NCI-H2196 treated with DMSO at 0.1 percent for 48 hours (cell line): ENCODE measurements around the gene DLL4.
"Not testable (repeated sequence)": the region's sequence is repeated elsewhere in the genome, so short reads cannot be mapped to it uniquely, and the experiment has no call there.

Experiments
- DNase-seq: peaks from one replicate; lab custom pipeline; 2025; ENCODE audit not compliant: unreplicated experiment; lab: John Stamatoyannopoulos, UW

Gene DLL4

DNA sequence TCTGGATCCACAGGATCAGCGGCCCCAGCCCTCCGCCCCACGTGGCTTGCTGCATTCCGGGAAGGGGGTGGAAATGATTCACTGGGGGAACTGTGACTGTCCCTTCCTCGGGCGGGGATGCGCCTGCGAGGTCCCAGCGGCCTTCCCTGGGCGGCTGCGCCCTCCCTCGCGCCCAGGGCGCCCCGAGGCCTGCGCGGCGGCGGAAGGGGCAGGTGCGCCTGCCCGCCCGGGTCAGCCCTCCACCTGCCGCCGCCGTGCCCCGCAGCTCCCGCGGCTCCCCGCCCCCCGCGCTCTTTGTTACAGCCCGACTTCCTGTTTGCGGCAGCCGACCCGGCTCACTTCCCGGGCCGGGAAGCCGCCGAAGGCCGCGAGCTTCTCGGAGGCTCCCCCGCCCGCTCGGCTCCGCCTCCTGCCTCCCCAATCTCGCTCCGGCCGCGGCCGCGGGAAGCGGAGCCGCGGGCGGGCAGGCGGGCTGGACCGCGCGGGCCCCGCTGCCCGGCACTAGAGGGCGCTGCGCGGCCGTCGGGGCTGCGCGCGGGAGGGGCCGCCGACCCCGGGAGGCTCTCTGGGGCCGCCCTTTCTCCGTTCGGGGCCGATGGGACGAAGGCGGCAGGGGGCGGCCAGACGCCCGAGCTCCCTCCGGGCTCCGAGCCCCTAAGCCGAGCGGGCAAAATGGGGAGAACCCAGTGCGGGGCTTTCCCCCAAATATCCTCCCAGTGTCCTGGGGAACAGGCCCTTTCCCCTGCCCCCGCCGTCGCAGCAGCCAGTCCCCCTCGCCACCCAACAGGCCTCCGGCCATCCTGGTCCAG, 12.6 kb downstream of the DLL4 start:
- peak; percentile 38 for DNase-seq

GRCh38 chr15:40942337-40942854, 13.3 kb downstream of the DLL4 start:
- DNase-seq = no peak

GRCh38 chr15:40942878-40943277, 13.7 kb downstream of the DLL4 start:
- no peak for DNase-seq

DNA sequence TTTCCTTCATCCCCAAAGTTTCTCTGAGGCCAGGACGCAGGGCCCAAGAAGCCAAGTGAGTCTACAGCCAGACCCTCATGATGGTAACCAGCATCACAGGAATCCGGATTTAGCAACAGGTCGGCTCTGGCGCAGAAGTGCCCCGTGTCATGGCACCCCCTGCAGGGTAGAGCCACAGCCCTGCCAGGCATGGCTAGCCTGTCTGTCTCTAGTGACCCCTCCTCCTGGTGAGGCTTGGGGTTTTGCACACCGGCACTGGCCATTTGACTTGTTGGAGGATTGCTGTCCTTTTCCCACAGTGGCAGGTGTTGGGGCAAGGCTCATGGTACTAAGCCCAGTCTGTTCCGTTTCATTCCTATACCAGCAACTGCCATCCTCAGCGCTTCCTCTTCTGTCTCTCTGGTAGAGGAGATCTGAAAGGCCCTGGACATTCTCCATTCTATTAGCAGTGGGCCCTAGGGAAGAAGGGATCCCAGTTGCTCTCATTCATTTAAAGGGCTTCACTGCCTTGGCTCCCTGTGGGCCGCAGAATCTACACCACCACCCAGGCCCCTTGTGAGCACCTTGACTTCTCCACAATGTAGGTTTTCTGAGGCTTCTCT, 14.7 kb downstream of the DLL4 start:
- no peak for DNase-seq

GRCh38 chr15:40944510-40945296, 15.6 kb downstream of the DLL4 start:
- DNase-seq = no peak

GRCh38 chr15:40948706-40949473, 19.8 kb downstream of the DLL4 start:
- no peak for DNase-seq

DNA sequence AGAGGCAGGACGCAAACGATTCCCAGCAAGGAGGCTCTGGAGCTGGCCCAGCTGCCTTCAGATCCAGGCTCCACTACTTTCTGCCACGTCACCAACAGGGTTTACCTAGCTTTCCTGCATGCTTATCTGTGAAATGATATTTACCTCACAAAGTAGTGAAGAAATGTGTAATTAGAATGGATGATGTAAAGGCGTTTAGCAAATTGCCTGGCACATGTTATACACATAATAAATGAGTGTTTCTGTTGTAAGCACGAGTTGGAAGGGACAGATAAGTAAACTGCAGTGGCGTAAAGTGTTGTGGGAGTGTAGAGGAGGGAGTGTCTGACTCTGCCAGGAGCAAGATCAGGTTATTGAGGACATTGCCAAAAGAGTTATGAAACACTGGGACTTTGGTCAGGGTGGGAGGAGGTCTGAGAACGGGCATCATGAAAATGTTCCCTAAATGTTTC, 20.6 kb downstream of the DLL4 start:
- DNase-seq = no peak

DNA sequence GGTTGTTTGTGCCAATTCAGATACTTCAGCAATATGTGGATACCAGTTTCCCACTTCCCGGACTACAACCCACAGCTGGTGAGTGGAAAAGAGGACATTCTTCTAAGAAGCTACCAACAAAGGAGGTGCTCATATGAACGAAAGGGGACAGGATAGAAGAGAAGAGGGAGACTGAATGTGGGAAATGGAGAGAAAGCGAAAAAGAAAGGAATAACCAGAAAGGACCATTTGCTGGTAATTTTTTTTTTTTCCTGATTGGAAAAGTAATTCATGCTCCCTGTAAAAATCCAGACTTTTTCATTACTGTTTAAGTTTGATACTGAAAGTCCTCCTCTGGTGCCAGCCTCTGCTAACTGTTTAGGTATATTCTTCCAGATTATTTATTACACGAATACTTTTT, 22.6 kb downstream of the DLL4 start:
- DNase-seq = no peak

DNA sequence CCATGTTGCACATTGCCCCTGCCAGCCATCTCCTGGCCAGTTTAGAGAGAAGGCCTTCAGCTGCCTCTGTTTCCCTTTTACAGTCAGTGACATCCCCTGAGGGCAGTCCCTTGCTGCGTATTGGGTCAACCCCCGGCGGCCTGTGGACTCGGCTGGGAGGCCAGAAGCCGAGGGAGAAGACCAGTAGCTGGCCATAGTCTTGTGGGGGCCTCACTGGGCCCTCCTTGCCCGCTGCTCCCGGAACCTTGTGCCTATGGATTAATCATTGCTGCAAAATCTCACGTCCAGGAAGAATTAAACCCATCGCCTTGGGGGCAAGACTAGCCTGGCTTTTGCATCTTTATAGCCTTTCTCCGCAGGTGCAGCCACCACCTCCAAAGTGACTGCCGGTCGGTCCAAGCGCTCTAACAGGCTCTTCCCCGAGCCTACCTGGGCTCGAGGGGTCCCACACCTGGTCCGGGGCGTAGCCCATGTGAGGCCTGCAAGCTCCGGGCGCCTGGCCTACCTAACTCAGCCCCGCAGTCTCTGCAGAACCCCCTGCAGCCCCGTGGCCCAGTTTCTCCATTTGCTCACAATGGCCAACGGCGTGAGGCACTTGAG, 23.3 kb downstream of the DLL4 start:
- no peak for DNase-seq

GRCh38 chr15:40952901-40953712, 24.0 kb downstream of the DLL4 start, which contains the start of gene CHAC1:
Gene CHAC1, plus strand, starts transcription at chr15:40953471. Its CDS starts 113 bp downstream, at chr15:40953584.
- peak; percentile 65 for DNase-seq

DNA sequence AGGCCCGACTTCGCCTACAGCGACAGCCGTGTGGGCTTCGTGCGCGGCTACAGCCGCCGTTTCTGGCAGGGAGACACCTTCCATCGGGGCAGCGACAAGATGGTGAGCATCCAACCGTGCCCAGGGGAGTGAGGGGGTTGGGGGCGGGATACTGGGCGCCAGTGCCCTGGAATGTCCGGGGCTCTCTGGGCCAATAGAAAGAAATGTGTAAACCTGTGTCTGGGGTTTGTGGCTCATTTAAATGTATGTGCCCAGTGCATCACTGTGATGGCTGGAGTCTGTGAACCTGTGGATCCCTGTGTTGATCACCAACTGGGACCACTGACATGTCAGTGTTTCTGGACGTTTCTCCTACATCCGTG, 24.6 kb downstream of the DLL4 start:
- DNase-seq = no peak

DNA sequence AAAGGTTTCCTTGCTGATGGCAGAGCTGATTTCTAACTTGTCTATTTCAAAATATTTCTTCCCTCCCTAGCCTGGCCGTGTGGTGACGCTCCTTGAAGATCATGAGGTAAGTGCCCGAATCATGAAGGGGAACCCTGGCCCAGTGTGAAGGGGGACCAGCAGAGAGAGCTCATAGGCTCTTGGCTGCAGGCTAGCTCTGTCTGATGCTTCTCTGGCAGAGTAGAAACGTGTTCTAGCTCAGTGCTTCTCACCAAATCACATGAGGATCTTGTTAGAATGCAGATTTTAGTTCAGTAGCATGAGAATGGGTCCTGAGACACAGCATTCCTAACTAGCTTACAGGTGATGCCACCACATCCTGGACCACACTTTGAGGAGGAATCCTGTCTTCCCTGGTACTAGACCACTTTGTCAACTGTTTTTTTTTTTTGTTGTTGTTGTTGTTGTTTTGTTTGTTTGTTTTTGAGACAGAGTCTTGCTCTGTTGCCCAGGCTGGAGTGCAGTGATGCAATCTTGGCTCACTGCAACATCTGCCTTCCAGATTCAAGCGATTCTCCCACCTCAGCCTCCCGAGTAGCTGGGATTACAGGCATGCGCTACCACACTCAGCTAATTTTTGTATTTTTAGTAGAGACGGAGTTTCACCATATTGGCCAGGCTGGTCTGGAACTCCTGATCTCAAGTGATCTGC, 25.2 kb downstream of the DLL4 start:
- DNase-seq = not testable (repeated sequence)

- DNase-seq = no peak
Measured at GRCh38 chr15:40955141-40955903, 26.2 kb downstream of the DLL4 start.

DNA sequence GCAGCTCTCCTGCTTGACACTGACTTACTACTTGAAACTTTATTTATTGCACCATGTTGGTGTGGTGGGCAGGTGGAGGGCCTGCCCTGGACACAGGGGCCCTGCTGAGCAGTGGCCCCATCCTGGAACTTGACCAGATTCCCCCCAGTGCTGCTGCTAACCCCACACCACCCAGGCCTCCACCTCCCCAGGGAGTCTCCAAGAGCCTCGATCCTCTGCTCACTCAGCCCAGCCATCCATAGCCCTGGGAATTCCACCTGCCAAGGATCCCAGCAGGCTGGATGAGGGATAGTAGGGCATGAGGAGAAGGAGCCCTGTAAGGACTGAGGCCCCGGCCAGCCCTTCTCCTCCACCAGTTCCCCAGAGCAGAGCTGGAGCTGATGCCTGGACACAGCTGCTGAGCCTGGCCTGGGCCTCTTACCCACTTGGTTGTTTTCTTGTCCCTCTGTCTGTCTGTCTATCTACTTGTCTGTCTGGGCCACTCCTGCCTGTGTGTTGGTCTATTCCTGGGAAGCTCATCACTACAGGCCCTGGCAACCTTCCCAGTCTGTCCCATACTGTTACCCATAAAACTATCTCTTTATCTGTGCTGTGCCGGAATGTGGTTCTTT, 26.9 kb downstream of the DLL4 start:
- DNase-seq = no peak

DNA sequence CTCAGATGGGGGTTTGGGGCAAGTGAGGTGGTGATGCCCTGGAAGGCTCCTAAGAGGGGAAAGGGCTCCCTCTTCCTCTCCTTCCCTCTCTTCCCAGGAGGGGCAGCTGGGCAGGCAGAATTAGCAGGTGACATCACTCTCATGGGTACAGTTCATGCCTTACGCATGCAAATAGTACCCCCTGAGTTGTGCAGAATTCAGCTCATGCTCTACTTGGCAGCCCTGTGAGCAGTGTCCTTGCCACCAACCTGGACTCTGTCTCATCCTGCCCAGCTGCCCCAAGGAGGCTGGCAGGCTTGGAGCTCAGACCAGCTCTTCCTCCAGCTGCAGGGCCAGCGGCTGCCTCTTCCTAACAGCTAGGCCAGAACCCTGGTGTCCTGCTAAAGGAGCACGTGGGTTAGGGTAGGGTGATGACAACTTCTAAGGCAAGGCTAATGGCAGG, 27.4 kb downstream of the DLL4 start:
- DNase-seq = no peak

GRCh38 chr15:40957041-40957555, 28.0 kb downstream of the DLL4 start:
- no peak for DNase-seq

- DNase-seq = peak; percentile 57
Measured at GRCh38 chr15:40957581-40958051, 28.5 kb downstream of the DLL4 start.
